EL (cell line): ENCODE measurements around the gene GYS2.
"Not testable (repeated sequence)": the region's sequence is repeated elsewhere in the genome, so short reads cannot be mapped to it uniquely, and the experiment has no call there.

Source experiments
- DNase-seq: peaks from one replicate; pipeline ENCODE4 v3.0.0-alpha.2; 2016

The GYS2 gene

DNA sequence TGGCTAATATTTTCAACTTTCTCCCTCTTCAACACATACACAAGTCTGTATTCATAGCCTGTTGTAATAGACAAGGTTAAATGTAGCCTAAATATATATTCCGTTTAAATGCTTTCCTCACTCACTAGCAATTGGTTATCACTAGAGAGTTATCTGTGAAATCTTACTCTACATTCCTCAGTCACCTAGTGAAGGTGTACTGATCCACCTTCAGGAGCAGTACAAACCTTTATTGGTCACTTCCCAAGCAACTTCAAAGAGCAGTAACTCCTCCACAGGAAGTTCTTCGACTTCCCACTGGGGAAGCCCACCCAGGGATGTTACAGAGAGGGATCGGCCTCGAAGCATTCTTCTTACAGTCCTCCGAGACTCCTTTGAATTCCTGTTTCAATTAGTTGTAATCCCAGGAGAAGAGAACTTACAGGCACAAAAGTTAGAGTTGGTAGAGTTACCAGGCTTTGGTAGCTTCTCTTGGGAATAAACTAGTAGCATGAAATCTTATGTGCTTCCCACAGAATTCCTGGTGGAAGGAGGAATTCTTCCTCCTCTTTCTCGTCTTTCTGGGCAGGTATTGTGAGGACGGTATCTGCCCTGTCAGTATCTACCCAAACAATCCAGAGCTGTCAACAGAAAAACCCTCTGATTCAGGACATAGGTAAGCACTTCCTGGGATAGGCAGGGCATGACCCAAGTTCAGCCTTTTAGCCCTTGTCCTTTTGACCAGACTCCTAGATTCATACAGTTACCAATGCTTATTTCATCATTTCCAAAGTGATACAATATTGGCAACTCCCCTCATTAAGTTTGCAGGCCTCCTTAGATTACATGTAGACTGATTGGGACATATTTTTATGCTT, at the start of gene GYS2:
Gene GYS2 (minus strand): TSS at position 603 of the 857 bp plus-strand sequence. CDS start 255 bp downstream, at position 348.
- DNase-seq, result no peak

DNA sequence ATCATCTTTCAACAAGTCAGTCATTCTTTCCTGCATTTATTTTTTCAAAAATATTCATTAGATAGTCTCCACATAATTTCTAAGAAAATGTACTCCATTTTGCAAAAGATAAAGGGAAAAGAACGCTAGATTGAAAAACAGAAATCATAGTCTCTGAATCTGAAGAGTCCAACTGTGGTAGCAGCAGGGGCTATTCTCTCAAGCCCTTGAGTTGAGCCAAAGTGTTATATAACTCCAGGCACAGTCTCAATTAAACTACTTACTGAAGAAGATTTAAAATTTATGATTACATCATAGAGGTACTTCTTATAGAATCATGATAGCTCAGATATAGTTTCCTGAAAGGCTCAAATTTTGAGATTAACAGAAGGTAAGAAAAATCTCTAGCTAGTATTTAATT, 47.2 kb upstream of the GYS2 start:
- DNase-seq, result no peak

DNA sequence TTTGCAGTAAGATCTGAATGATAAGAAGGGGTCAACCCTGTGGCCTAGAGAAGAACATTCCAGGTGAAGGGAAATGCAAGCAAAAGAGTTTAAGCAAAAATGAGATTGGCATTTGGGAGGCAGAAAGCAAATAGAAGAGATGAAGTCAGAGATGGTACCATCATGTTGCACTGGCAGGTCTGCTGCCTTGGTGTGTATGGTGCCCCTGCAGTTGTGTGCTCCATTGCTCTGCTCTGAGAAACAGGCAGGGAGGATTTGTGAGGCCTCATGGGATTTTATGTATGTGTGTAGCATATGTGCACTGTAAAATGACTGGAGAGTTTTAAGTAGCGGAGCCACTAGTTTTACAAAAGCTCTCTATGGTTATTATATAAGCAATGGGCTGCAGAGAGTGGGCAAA, 46.4 kb upstream of the GYS2 start:
- no peak for DNase-seq

DNA sequence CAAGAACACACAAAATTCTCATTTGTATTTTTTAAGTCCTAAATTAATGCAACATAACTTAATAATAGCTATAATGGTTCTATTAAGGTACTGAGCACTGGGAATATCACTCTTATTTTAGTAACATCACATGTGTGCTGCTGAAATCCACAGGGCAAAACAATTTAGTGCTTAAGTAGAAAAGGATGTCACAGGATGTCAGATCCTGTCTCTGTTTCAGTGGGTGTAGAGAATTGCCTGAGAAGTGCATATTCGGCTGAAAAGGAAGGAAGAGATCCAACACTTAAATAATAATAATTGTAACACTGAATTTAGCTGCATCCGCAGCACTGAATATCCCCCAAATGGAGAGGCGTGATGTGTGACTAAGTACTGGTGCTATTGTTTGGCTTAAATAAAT, 44.4 kb upstream of the GYS2 start:
- DNase-seq, result no peak

- DNase-seq, result no peak
Observed at GRCh38 chr12:21648378-21648777, 43.7 kb upstream of the GYS2 start.

DNA sequence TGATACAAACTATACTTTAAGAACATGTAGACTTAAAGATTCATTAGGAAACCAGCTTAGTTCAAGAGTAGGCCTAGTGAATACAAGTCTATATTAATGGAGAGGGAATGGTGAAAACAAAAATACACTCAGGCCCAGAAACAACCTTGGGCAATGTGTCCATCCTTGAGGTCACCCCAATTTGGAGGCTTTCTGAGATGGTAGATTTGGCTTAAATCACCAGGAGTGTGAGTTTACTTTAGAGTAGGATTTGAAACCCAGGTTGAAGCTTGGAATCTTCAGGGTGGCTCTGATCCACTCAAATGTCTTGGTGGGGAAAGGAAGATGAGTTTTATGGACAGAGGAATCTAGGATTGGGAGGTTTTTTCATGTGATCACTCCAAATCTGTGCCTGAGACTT, 42.5 kb upstream of the GYS2 start:
- DNase-seq, result no peak

DNA sequence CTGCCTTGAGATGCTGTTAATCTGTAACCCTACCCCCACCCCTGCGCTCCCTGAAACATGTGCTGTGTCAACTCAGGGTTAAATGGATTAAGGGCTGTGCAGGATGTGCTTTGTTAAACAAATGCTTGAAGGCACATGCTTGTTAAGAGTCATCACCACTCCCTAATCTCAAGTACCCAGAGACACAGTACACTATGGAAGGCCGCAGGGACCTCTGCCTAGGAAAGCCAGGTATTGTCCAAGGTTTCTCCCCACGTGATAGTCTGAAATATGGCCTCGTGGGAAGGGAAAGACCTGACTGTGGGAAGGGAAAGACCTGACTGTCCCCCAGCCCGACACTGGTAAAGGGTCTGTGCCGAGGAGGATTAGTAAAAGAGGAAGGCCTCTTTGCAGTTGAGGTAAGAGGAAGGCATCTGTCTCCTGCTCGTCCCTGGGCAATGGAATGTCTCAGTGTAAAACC, 40.4 kb upstream of the GYS2 start:
- DNase-seq, result not testable (repeated sequence)

- no peak for DNase-seq
Observed at GRCh38 chr12:21644516-21644915, 39.9 kb upstream of the GYS2 start.

DNA sequence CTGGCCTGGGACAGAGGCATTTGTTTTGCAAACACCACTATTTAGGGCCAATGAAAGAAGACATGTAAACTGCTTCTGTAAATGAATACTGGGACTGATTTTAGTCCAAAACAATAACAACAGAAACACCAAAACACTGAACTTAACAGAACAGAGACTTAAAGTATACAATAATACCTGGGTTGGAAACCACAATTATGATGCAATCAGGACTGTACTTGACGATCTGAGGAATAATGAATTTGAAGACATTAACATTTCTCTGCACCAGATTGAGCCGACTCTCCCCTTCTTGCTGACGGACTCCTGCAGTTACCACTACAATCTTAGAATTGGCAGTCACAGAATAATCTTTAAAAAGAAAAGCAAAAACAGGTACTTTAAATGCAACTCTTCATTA, 39.1 kb upstream of the GYS2 start:
- no peak for DNase-seq

DNA sequence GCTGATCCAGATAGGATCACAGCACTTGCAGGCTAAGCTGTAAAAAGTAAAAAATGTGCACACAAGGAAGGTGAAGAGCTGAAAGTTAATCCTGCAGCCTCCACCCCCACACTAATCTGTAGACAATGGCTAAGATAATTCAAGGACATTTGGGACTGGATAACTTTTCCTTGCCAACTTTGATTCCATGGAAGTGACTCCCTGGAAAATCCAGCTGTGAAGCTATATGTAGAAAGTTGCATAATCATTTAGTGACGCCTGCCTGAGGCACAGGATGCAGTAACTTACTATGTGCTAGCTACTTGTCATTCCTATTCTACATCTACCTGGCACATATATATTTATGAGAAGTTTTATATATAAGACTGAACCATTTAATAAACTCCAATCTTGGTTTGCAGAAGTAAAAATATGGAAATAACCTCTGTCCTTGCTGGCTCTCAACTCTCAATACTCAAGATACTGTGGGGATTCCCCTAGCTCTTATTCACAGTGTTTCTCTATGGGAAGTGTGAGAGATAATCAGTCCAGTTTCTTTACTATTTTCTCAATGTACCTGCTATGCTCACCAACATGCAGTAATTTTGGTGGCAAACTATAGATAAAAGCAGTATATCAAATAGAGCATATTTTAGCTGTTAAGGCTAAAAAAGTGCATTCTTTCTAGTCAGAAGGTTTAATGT, 38.2 kb upstream of the GYS2 start:
- no peak for DNase-seq

- no peak for DNase-seq
Observed at GRCh38 chr12:21638054-21638891, 33.6 kb upstream of the GYS2 start.

DNA sequence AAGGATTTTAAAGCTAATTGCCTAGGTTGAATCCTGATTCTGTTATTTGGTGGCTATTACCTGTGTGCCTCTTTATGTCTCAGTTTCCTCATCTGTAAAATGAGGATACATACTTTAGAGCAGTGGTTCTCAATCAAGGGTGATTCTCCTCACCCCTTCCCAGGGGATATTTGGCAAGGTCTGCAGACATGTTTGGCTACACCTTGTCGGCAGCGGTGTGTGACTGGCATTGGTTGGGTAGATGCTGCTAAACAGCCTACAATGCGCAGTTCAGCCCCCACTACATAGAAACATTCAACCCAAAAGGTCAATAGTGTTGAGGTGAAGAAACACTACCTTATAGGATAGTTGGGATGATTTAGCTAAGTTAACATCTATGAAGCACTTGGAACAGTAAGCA, 29.6 kb upstream of the GYS2 start:
- no peak for DNase-seq

- DNase-seq, result no peak
Observed at GRCh38 chr12:21631367-21631766, 26.7 kb upstream of the GYS2 start.

DNA sequence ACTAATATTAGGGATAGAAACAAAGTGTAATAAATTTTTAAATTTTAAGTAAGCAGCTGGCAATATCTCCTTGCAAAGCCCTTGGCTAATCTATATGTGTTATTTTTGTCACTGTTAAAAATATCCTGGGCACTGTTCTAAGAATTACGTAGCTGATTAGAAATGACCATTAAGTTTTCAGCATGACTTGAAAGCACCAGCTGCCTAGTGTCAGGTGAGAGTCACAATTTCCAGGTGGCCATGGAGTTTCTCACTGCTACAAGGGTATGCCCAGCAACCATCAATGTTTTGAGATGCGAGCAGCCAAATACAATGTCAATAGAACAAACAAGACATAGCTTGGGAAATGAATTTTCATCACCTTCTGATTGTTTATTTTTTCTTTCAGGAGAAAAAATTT, 23.3 kb upstream of the GYS2 start:
- no peak for DNase-seq

GRCh38 chr12:21618566-21618965, 13.9 kb upstream of the GYS2 start:
- DNase-seq, result no peak

DNA sequence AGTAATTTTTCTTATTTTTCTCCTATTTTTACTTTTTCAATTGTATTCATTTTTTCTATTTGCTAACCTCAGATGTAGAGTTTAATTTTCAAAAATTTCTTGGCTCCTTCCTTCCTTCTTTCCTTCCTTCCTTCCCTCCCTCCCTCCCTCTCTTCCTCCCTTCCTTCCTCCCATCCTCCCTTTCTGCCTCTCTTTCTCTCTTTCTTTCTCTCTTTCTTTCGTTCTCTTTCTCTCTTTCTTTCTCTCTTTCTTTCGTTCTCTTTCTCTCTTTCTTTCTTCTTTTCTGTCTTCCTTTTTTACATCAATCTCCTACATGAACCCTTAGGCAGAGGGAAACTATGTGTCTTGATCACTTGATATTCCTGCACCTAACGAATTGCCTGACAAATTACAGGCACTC, 12.4 kb upstream of the GYS2 start:
- no peak for DNase-seq

- DNase-seq, result no peak
Observed at GRCh38 chr12:21615431-21615830, 10.8 kb upstream of the GYS2 start.

DNA sequence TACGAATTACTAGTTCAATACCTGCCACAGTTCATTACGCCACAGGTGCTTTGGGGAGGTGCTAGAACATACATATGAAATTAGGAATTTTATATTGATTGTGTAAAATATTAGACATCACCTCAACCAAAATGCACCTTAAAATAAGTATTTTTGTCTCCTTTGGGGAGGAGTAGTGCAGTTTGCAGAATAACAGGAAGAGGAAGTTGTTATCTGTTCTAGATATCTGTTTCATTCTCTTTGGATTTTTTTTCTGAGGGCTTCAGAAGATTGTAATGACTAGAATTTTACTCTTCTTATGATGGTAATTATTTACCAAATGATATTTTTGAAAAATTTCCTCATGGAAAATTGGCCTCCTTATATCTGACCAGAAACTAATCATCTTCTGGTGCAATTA, 9.9 kb upstream of the GYS2 start:
- no peak for DNase-seq

DNA sequence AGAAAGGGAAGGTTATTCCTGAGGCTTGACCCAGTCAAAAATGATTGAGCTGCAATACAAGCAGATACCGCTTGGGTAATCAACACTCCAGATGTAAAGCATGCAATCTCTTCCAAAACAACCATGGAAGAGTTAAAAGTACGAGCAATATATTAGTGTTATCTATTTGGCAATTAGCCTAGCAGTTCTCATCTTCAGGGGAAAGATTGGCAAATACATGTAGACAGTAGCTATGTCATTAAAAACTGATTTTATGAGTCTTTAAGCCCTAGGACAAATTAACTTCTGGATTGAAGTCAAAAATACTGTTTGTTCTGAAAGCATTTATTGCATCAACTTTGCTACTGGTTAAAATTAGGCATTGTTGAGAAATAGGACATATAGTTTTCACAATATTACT, 9.3 kb upstream of the GYS2 start:
- no peak for DNase-seq

DNA sequence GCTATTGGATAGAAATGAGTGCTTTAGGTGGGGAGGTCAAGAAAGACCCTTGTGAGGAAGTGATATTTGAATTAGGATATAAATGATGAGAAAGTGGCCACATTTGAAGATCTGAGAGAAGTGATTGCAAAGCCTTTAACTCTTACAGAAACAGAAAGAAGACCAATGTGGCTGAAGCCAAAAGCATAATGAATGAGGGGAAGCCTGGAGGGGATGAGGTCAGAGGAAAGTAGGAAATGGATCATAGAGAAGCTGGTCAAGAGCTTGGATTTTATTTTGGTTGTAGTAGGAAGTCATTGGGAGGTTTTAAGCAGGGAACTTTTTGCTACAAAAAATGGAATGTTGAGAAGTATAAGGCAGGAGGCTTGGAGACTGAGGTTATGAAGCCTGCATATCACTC, 3.5 kb upstream of the GYS2 start:
- no peak for DNase-seq

GRCh38 chr12:21607701-21608100, 3.1 kb upstream of the GYS2 start:
- DNase-seq, result peak; percentile 15

- no peak for DNase-seq
Observed at GRCh38 chr12:21606175-21606574, 1.5 kb upstream of the GYS2 start.

GRCh38 chr12:21602774-21603173, 1.9 kb downstream of the GYS2 start:
- DNase-seq, result no peak

- no peak for DNase-seq
Observed at GRCh38 chr12:21600196-21600595, 4.5 kb downstream of the GYS2 start.
